HG03060 (cell line): Measurements from ENCODE around the gene FAM227A.
"Not testable (repeated sequence)": the region's sequence is repeated elsewhere in the genome, so short reads cannot be mapped to it uniquely, and the experiment has no call there.

ENCODE experiments used
- ATAC-seq: cut with Tn5 transposase; IDR thresholded peaks from one replicate; pipeline ENCODE4 v1.9.1; 2021; ENCODE audit warnings: low read depth, moderate number of reproducible peaks; ENCODE audit not compliant: unreplicated experiment

FAM227A gene

DNA sequence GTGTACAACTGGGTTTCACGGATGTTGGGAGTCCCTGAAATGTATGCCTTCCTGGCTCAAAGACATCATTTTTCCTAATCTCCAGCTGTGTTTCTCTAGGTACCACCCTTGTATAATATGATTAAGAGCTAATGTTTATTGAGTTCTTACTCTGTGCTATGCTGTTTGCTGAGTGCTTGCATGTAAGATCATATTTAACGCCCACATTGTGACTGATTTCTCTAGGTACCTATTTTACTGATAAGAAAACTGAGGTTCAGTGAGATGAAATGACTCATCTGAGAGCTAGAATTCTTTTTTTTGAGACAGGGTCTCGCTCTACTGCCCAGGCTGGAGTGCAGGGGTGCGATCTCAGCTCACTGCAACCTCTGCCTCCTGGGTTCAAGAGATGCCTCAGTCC, 42.6 kb downstream of the FAM227A start:
- ATAC-seq, result no peak

GRCh38 chr22:38612217-38613006, 43.8 kb downstream of the FAM227A start:
- no peak for ATAC-seq

GRCh38 chr22:38611559-38611958, 44.6 kb downstream of the FAM227A start:
- ATAC-seq, result no peak

DNA sequence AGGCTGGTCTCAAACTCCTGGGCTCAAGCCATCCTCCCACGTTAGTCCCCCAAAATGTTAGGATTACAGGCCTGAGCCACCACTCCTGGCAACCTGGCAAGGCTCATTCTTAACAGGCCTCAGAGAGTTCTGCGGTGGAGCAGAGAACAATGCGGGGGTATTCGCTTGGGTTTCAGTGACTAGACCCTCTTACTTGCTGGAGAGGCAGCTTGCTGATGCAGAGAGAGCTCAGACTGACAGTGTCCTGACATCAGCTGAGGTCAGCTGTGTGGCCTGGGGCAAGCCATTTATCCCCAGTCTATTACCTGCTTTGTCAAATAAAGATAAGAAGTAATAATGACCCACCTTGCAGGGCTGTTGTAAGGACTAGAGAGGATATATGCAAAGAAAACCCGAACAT, 46.0 kb downstream of the FAM227A start:
- no peak for ATAC-seq

GRCh38 chr22:38608992-38609750, 47.0 kb downstream of the FAM227A start:
- ATAC-seq, result no peak

DNA sequence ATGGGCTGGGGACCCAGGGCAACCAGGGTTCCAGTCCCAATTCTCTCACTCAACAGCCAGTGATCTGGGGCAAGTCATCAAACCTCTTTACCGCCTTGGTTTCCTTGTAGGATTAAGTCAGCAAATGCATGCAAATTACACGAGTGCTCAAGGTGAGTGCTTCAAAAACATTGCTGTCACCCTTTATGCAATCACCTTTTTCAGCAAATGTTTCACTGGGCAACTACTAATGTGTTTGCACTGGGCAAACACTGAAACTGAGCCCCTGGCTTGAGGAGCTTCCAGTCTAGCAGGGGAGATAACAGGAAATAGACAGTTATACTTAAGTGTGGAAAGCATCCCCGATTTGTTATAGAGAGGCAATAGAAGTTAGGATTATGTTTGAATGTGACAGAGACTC, 48.5 kb downstream of the FAM227A start:
- ATAC-seq, result no peak

- no peak for ATAC-seq
These were observed 54.0 kb downstream of the FAM227A start for GRCh38 chr22:38602166-38602565.

GRCh38 chr22:38601221-38601764, 54.9 kb downstream of the FAM227A start:
- no peak for ATAC-seq

DNA sequence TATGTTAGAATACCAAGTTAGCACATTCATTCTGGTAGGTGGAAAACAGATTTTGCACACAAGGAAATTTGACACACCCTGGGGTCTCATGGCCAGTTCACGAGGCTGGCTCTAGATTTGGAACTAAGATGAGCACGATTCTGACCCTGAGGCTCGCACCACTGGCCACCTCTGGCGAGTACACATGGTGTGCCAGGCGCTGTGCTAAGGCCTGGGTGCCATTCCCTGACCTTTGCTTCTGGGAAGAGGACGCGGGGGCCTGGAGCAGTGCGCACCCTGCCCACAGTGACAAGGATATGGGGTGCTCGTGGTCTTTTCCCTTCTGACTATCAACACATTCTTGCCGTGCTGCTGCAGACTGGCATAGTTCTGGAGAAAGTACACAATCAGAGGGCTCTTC, 56.7 kb downstream of the FAM227A start:
- no peak for ATAC-seq

DNA sequence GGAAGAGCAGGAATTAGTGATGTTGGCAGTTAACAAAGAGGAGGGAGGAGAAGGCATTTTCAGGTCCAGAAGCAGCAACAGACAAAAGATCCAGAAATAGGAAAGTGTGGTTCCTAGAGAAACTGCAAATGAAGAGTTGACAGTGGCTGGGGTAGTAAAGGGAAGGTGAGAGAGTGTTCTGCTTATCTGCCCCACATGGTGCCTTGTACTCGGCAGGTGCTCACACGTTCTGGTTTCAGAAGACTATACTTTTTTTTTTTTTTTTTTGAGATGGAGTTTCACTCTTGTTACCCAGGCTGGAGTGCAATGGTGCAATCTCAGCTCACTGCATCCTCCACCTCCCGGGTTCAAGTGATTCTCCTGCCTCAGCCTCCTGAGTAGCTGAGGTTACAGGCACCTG, 73.3 kb downstream of the FAM227A start:
- not testable (repeated sequence) for ATAC-seq

GRCh38 chr22:38578505-38578904, 77.7 kb downstream of the FAM227A start:
- ATAC-seq, result no peak

DNA sequence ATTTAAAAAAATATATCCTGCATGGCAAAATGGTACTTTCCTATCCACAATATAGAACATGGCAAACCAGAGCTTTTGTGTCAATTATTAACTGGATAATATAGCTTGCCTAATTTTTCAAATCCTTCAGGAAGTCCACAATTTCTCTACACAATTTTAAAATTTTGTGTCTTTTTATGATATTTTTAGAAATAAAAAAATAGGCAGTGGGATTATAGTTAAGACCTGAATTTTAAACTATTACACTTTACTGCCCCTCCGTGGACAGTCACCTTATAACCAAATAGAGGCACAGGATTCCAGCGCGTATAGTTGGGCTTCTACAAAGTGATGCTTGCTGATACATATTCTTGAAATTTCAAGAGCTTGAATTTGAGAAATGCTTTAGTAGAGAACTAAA, 84.1 kb downstream of the FAM227A start:
- ATAC-seq, result no peak

- no peak for ATAC-seq
These were observed 85.3 kb downstream of the FAM227A start for GRCh38 chr22:38570779-38571364.

DNA sequence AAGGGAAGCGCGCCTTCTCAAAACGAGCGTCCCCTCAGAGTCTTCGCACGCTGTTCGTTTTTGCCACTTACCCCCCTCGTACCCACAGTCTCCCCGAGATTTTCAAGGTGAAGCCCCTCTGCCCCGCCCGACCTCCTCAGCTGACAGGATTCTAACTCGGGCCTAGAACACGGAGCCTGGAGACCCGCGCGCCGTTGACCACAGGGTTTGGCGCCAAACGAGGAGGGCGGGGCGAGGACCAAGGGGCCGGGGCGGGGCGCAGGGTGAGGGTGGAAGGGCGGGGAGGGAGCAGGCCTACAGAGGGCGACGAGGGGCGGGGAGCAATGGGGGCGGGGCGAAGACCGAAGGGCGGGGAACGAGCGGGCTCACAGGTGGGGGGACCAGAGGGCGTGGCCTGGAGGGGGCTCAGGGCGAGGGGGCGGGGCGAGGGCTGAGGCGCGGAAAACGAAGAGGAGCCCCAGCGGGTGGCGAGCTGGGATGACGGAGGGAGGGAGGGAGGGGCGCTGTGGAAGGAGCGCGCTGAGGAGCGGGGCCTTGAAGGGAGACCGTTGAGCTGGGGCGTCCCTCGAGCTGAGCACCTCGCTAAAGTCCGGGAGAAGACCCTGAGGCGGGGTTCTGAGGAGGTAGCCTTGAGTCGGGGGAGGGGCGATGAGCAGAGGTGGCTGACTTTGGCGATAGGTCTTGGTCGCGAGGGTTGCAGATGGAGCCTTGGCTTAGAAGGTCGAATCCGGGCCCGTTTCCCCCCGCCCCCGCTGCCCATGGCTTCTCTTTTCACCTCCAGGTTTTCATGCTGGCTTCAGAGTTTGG, 86.0 kb downstream of the FAM227A start, which contains the start of gene DMC1:
Gene DMC1 (minus strand): TSS at position 212 of the 807 bp plus-strand sequence. CDS start 1,927 bp downstream, outside the sequence.
- ATAC-seq, result no peak

GRCh38 chr22:38569181-38569971, 86.8 kb downstream of the FAM227A start:
- ATAC-seq, result no peak

GRCh38 chr22:38567531-38568285, 88.5 kb downstream of the FAM227A start:
- no peak for ATAC-seq

DNA sequence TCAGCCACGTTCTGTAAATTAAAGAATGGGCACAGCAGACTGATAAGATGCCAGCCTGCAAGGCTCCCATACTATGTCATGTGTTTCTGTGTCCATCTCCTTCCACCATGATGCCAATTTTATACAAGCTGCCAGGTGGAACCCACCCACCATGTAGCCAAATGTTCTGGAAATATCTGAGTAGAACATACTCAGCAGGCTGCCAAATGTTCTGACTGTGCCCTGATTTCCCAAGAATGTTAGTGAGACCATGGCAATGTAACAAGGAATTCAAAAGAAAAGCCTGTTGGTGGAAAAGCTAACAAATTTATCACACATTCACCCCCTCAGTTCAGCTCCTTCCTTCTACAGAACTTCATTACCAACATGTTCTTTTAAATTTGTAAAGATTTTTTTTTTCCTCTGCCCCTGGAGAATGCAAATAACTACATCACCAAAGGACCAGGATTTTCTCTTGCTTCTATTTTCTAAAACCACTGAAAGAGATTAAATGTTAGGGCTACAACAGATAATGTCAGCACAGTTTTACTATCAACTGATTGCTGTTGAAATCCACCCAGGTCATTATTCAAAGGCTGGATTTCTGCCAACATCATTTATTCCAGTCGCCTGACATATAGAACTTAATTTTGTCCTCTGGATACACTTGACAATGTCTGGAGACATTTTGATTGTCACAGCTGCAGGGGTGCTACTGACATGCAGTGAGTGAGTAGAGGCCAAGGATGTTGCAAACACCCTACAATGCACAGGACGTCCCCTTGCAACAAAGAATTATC, 89.3 kb downstream of the FAM227A start:
- ATAC-seq, result no peak

DNA sequence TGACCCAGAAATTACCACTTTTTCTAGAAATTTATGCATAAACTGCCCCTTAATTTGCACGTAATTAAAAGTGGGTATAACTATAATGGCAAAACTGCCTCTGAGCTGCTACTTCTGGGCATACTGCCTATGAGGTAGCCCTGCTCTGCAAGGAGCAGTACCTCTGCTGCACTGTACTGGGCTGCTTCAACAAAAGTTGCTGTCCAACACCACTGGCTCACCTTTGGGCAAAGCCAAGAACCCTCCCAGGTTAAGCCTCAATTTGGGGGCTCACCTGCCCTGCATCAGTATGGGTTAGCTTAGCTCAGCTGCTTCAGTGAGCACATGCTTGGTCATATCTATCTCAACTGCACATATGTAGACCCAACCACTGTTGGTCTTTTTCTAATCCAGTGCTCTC, 90.8 kb downstream of the FAM227A start:
- no peak for ATAC-seq
